Left ventricle myocardium superior (tissue), 1 donor: Measurements from ENCODE around the gene NCOA1. TPM values are rescaled to one million over a fixed set of nuclear protein-coding genes. Genes with fewer than 3 reads are reported as not detected.
"Not testable (repeated sequence)": the region's sequence is repeated elsewhere in the genome, so short reads cannot be mapped to it uniquely, and the experiment has no call there.

Source experiments
- ATAC-seq: fragments of 200-7000 bp; cut with Tn5 transposase; one replicate; pipeline ENCODE4 v1.9.1; 2020; ENCODE audit warnings: mild to moderate bottlenecking, moderate library complexity
- DNase-seq: peaks from one replicate; pipeline ENCODE4 v3.0.0-alpha.2; 2020
- intact Hi-C: fragments of 100-400 bp; cut with micrococcal nuclease; formaldehyde crosslinking; loops from one replicate; pipeline ENCODE4 v1.11.0; 2022
- total RNA-seq: library from RNA; stranded (reverse); fragmentation: NEBNext Ultra II Directional; extraction: Animal tissue kit (Norgen Biotek cat#: 25700); gene quantifications from one replicate; pipeline ENCODE4 v1.2.1, GENCODE V29; 2021
- donor health status: DM: no; HTN: yes; CAD: no; lungs with severe emphysema.

The NCOA1 gene
- total RNA-seq, 1 donor from 2014 or later, result 34.3 TPM

DNA sequence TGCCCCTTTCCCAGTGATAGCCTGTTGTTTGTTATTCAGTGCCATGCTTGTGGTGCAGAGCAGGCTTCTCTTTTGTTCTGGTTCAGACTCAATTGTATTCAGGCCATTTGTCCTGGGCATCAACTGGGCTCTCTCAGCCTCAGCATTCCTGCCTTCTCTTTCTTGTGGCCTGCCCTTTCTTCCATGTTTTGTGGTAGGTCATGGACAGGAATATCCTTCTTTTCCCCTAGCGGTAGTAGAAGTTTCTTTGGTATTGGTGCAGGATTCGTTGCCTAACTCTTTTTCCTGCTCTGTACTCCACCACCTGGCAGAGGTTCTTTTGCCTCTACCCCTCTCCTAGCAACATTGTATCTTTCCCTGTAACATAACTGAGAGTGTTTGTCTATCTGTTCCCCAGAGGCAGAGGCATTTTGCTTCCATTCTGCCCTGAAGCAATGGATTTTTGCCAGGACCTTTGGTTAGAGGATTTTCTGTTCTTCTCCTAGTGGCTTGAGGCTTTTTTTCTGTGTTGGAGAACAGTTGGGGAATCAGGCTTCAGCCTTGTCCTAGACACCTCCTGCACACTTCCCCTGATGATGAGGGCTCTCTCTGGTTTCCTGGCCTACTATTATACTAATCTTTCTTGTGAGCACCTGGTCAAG lies 68.5 kb downstream of the NCOA1 start:
- no peak for DNase-seq
- intact Hi-C loops, result no loop called here
- ATAC-seq, result peak; percentile 79

DNA sequence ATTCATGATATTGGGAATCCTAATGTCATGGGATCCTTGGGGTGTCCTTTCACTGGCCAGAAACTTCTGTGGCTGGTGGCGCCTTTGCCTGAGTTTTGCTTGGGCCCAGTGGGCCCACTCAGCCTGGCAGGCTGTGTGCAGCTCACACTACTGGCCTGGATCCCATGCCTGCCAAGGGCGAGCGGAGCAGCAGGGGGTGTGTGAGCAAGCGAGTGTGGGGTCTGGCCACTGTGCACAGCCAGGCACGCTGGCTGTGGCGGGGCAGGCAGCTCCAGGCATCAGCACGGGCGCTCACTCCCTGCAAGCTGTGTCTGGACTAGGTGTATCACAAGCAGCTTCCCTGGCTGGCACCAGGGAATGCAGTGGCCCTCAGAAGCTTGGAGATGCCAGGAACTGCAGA lies 74.5 kb downstream of the NCOA1 start:
- intact Hi-C loops, result no loop called here
- no peak for DNase-seq
- ATAC-seq, result no peak

DNA sequence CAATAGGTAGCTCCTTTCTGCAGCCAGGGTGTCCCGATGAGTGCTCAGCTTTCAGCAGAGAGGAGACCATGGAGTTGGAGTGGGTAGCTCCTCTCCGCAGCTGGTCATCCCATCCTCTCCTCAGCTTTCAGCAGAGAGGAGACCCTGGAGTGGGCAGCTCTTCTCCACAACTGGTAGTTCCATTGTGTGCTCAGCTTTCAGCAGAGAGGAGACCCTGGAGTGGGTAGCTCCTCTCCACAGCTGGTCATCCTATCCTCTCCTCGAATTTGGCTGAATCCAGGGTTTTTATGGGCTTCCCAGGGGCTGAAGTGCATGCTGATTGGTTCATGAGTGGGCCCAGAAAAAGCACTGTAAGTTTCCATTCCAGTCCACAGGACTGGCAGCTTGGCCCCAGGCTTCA lies 75.2 kb downstream of the NCOA1 start:
- ATAC-seq (no peak), DNase-seq (no peak)
- intact Hi-C loops, result no loop called here

DNA sequence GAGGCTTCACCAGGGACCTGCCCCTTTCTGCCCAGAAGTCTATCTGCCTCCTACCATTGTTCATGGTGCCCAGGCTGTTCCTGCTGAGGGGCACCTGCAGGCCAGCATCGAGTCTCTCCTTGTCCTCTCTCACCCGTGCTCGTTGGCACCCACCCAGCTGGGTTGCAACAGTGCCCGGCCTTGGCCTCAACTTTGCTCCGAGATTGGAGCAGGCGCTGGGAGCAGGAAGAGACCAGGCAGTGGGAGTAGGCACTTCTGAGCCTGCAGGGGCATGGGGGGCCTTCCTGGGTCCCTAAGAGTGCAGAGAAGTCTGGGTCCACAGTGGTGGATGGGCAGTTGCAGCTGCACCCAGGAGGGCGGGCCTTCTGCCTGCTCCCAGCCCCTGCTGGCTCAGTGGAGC lies 75.6 kb downstream of the NCOA1 start:
- intact Hi-C loops, result no loop called here
- ATAC-seq, result no peak
- no peak for DNase-seq

DNA sequence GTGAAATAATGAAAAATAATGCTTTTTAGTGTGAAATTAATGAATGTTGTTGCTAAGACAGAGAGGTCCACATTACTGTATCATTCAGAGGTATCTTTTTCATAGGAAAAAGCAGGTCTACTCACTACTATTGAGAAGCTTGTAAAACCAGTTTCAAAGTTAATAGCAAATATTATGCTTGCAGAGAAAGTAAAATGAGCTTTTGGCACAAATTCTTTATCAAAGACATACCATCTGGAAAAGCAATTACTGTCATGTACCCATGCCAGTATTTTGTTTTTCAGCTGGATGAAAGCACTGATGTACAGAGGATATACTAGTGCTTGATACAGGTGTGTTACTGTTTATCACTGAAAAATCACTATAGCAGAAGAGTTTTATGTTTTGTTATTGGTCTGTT lies 77.5 kb downstream of the NCOA1 start:
- intact Hi-C loops, result no loop called here
- no peak for ATAC-seq
- no peak for DNase-seq

DNA sequence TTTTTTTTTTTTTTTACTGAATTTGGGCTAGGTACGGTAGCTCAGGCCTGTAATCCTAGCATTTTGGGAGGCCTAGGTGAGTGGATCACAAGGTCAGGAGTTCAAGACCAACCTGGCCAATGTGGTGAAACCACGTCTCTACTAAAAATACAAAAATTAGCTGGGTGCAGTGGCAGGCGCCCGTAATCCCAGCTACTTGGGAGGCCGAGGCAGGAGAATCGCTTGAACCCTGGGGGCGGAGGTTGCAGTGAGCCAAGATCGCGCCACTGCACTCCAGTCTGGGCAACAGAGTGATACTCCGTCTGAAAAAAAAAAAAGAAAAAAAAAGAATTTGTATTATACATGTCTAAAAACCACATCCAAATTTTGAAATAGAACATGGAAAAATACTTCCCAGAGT lies 78.5 kb downstream of the NCOA1 start:
- DNase-seq, intact Hi-C loops, ATAC-seq: not testable (repeated sequence)

DNA sequence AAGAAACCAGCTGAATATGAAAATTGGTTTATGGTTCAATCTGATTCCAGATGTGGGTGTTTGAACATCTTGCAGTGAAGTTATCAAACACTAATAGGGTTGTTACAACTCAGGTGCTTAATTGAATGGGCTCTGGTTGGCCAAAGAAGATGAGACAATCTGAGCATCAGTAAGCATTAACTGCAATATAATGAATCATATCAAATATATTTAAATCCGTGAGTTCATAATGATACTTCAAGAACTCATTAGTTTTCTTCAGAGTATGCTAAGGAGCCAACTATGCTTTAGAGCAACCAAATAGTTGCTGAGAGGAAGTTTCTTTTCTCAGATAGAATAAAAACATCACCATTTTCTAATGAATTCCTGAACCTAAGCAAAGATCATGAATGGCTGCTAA lies 79.2 kb downstream of the NCOA1 start:
- ATAC-seq (no peak), DNase-seq (no peak)
- intact Hi-C loops, result no loop called here

DNA sequence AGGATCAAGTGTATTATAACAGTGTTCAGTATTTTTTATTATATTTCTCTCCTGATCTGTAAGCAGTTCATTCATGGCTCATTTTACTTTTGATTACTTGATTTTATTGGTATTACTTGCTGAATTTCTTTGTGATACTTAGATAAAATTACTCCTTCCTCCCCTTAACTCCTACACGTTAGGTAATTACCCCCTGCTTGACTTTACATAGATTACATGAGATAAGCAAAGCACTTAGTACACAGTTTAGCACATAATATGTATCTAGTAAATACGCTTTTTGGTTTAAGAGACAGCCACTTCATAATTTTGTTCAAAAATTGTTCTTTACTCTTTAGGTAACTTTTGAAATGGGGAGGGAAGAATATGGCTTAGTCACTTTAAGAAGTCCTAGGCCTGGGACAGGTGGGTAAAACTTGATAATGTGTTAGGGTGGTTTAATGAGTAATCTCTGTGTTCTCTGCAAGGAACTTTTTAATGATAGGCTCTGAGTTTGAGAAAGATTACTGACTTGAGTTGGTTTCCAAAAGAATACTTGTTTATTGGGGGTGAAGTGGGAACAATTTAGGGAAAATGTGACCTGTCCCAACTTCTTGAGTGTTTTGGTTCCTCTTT lies 80.9 kb downstream of the NCOA1 start:
- DNase-seq, result no peak
- no peak for ATAC-seq
- intact Hi-C loops, result no loop called here

DNA sequence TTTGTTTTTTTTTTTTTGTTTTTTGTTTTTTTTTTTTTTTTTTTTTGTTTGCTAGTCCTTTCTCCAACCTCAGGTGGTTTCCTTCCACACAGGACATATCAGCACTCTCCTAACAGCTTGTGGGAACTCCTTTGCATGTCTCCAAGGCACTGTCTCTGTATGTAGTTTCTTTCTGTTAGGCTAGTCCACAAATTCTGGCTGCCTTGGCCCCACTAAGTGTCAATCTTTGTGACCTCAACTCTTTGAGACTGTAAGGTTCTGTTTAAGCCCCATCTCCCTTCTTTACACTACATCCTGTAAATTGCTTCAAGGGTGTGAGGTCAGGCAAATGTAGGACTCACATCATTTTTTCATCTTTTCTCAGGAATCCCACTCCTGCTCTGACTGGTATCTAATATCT lies 85.1 kb downstream of the NCOA1 start:
- ATAC-seq, result no peak

DNA sequence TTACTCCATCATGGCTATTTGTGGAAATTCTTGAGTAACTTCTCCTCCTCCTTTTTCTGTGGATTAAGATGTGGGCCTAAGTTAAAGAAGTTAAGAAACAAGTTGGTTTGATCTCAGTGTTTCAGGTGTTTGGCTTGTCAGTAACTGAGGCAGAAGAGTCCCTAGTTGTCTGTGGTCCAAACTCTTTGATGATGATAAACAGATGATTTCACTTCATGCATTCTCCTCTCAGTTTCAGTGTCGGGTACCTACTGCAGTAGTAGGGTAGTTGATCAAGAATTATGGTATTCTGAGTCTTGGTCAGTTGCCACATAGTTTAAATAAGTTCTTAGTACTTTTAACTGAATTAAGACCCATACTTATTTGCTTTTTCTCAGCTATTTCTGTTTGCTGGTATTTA lies 85.6 kb downstream of the NCOA1 start:
- no peak for ATAC-seq
- intact Hi-C loops, result no loop called here
- no peak for DNase-seq

More for the DNA sequence above, 85.1 kb downstream of the NCOA1 start:
- intact Hi-C loops, result no loop called here
- DNase-seq, result no peak

DNA sequence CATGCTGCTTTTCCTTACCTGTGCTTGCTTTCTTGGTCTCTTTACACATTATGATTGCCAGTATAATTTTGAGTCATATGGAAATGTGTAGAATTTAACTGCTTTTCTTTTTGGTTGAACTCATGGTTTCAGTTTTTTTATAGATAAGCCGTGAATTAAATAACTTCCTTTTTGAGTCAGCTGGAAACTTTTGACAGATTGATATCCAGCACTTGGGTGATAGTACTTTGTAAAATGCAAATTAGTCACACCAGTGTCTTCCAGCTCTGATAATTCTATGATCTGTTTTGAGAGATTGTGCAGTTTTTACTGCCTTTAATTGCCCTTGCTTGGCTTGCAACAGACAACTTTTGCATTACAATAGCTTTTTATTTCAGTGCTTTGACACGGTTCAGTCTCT lies 86.4 kb downstream of the NCOA1 start:
- no peak for ATAC-seq
- no peak for DNase-seq
- intact Hi-C loops, result no loop called here

DNA sequence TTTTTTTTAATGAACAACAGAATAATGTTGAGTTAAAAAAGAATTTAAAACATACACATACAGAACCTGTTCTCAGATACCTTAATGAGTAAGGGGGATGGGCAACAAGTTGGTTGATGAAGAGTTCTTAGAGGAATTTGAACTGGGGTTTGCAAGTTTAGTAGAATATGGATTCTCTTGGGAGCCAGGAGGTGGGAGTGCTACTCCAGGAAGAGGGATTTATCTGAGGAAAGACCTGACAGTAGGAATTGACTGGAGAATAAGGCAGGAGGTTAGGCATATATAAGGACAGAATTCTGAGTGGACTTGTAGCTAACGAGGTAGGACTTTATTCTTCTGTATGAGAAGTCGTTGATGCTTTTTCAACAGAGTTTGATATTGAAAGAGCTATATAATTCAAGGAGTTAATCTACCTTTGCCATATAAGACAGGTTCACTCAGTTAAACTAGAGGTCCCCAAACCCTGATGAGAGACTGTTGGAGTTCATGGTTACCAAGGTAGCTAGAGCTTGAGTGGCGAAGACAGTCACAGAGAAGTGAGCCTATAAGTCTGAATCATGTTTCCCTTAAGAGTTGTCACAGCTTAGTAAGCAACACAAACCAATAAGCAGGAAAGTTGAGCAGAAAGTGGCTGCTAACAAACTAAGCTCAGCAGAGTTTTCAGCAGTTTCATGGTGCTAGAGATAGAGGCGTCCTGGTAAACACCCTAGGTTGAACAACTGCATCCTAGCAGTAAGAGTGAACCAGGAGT lies 88.2 kb downstream of the NCOA1 start:
- no peak for ATAC-seq
- intact Hi-C loops, result no loop called here

DNA sequence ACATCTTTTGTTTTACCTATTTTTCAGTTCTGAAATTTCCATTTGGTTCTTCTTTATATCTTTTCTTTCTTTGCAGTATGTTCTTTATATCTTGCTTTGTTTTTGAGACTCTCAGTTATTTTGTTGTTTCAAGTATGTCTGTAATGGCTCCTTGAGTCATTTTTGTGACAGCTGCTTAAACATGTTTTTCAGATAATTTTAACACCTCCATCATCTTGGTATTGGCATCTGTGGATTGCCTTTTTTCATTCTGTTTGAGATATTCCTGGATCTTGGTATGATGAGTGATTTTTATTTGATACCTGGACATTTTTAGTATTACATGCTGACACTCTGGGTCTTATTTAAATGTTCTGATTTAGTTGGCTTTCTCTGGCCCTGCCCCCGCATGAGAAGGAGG lies 89.5 kb downstream of the NCOA1 start:
- intact Hi-C loops, result no loop called here
- DNase-seq (no peak), ATAC-seq (no peak)

More for the DNA sequence above, 88.2 kb downstream of the NCOA1 start:
- DNase-seq, result no peak

DNA sequence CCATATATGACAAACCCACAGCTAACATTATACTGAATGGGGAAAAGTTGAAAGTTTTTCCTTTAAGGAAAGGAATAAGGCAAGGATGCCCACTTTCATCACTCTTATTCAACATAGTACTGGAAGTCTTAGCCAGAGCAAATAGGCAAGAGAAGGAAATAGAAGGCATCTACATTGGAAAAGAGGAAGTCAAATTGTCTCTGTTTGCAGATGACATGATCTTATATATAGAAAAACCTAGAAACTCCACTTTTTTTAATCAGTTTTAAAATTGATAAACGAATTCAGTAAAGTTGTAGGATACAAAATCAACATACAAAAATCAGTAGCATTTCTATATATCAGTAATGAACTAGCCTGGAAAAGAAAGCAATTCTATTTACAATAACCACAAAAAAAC lies 90.9 kb downstream of the NCOA1 start:
- DNase-seq, ATAC-seq, intact Hi-C loops: not testable (repeated sequence)

DNA sequence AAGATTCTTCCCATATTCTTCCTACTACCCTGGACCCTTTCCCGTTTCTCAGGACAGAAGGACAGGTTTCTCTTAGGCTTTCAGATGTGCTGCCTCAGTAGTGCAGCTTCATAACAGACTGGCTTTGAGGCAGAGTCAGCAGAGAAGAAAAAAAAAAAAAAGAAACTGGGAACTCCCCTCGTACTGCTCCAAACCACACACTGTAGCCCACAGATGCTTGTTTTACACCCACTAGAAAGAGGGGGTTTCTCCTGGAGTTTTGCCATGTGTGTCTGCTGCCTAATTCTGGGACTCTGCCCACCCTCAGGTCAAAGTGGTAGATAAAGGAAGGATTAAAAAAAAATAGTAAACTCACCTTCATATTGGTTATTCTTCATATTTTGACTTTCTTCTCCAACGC lies 95.9 kb downstream of the NCOA1 start:
- ATAC-seq (no peak), DNase-seq (no peak)
- intact Hi-C loops, result no loop called here

DNA sequence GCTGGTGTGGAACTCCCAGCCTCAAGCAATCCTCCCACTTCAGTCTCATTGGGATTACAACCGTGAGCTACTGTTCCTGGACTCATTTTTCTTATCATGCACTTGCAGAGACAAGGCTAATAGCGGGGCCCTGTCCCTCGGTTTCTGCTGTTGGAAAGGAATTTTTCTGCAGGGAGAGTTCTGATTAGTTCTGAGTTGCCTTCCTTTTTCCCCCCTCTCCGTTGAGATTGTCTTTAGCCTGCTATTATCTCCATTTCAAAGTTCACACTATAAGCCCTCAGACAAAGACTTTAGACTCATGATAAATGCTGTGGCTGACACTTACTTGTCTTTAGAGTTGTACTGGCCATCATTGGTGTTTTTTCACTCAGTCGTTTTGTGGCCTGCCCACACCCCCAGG lies 97.2 kb downstream of the NCOA1 start:
- no peak for ATAC-seq
- intact Hi-C loops, result no loop called here

DNA sequence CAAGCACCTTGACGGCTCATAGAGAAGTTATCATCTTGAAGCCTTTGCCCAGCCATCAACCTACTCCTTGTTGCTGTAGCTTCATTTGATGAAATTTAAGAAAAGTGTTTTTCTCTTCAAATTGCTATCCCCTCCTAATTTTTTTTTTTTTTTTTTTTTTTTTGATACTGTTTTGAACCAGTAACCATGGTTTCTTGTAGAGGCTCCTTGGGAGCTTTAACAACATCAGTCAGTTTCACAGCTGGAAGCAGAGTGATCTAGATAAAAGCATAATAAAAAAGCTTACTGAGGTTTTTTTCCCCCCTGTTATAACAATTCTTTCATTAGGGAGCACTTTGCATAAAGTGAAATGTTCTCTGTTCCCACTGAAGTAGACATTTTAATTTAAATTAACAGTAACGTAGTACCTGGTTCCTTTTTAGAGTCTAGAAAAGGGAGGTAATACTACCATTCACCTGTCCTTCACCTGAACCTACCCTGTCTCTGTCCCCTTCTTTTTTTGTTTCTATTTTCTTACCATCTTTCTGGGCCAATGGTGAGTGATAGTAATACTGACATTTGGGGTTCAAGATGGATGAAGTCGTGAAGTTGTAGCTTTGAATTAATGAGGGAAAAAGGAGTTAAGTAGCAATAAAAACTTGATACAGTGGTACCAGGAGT lies 101.5 kb downstream of the NCOA1 start:
- ATAC-seq (no peak), DNase-seq (no peak)
- intact Hi-C loops, result no loop called here

More for the DNA sequence above, 97.2 kb downstream of the NCOA1 start:
- DNase-seq, result no peak

DNA sequence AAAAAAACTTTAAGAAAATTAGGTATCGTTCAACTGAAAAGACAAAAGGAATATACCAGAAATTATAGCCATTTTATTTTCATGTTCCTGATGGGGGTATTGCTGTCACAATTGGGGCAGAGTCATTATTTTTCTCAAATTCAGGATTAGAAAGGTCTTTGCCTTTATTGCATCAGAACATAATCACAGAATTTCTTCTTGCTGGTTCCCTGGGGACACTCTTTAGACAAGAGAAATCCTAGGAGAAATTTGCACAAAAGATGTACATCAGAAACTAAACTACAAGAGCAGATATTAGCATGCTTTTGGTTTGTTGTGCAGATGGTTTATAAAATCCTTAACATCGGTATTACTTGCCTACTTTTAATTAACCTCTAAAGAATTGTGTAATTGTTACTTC lies 103.2 kb downstream of the NCOA1 start:
- no peak for ATAC-seq
- DNase-seq, result no peak
- intact Hi-C loops, result no loop called here

DNA sequence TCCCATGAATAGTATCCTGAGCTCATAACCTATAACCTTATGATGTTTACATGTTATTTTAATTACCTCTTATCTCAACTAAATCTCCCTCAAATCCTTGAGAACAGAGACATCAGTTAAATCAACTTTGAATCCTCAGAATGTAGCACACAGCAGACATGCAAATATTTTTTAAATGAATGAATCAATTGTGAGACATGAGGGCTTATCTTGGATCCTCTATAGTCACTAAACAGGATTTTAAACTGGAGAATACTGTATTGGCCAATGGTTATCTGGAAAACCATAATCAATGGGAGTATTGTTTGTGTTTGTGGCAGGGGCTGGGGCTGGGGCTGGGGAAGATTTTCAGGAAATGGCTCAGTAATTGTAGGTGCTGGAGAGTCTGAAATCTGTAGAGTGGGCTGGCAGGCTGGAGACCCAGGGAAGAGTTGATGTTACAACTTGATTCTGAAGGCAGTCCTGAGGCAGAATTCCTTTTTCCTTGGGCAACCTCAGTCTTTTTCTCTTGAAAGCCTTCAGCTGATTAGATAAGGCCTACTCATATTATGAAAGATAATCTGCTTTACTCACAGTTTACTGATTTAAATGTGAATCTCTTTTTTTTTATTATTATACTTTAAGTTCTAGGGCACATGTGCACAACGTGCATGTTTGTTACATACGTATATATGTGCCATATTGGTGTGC lies 106.3 kb downstream of the NCOA1 start:
- ATAC-seq, result no peak
- intact Hi-C loops, result no loop called here
- DNase-seq, result no peak

DNA sequence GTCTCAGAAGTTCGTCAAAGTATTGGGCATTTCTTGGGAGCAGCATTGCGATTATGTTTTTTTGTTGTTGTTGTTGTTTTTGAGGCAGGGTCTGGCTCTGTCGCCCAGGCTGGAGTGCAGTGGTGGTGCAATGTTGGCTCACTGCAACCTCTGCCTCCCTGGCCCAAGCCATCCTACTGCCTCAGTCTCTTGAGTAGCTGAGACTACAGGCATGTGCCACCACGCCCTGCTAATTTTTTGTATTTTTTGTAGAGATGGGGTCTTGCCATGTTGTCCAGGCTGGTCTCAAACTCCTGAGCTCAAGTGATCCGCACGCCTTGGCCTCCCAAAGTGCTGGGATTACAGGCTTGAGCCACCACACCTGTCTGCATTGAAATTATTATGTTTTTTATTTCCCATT lies 109.1 kb downstream of the NCOA1 start:
- intact Hi-C loops, DNase-seq, ATAC-seq: not testable (repeated sequence)
